ENCODE data around the gene COPE.
"Not testable (repeated sequence)": the region's sequence is repeated elsewhere in the genome, so short reads cannot be mapped to it uniquely, and the experiment has no call there.

The COPE gene

DNA sequence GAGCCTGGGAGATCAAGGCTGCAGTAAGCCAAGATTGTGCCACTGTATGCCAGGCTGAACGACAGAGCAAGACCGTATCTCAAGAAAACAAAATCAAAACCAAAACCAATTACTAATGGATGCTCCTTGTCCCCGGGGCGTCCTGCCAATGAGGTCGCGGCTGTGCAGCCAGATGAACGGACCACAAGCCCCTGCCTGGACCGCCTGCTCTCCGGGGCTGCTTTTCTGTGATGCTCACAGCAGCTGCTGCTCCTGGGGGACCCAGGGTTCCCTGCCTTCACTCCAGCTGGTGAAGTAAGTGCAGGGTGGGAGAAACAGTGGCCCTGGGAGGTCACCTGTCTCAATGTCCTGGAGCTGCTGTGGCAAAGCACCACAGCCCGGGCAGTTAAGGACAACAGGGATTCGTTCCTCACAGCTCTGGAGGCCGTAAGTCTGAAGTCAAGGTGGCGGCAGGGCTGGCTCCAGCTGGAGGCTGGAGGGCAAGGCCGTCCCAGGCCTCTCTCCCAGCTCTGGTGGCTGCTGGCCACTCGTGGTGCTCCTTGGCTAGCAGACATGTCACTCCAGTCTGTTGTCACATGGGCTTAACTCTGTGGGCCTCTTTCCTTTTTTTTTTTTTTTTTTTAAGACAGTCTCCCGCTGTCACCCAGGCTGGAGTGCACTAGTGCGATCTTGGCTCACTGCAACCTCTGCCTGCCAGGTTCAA lies 10.1 kb downstream of the COPE start:
- DNase-seq (ENCODE audit: low read depth, low spot score) = no peak

DNA sequence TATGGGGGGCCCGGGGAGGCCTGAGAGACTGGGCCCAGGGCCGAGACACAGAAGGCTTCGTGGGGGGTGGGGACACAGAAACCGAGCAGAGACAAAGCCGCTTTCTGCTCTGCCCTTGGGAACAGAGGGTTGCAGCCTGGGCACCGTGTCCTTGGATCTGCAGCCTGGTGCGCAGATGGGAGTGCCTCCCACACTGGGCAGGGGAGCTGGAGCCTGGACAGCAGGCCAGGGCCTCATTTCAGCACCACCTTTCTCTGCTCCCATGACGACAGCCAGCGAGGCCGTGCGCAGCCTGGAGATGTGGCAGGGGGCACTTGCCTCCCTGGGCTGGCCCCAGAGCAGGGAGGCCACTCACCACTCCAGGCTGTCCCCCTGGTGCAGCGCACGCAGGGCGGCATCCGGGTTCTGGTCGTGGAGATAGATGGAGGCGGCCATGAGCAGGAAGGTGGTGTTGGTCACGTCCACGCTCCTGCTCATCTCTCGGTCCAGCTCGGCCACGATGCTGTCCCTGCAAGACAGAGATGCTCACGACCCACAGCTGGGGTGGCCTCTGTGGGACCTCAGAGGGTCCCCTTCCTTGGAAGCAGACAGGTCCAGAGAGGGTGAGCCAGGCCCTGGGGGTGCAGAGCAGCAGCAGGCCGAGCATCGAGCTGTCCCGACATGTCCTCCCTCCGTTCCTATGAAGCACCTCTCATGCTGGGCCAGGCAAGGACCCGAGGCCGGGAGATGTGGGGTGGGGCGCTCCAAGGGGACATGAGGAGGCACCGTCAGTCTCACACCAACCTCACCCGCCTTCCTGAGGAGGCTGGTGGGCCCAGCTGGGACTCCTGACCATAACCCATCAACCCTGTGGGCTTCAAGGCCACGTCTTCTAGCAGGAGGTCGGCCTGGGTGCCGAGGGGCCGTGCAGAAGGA lies 12.3 kb downstream of the COPE start:
- DNase-seq (ENCODE audit: low read depth, low spot score) = no peak

DNA sequence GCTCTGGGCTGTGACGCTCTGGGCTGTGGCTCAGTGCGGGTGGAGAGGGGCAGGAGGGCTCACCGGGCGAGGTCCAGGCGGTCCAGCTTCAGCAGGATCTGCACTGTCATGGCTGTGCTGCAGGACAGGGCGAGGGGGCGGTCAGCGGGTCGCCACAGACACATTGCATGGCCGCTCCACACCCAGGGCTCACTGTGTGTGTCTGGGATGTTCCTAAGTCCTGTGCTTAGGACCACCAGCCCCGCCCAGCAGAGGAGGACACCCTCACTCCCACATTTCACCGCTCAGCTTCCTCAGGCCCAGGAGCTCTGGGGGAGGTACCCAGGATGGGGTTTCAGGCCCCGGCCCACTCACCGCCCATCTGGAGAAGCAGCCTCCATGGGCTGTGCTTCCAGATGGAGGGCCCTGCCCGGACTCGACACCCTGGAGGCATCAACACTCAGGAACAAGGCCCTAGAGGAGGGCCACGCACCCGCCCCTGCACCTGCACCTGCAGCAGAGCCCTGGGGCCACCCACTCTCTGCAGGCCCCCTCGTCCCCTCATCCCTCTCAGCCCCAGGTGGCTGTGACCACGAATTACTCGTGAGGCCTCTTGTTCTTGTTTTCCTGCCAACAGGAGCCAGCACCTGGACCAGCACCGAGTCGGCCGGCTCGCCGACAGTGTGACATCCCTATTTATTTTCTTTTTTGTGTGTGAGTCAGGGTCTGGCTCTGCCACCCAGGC lies 13.5 kb downstream of the COPE start:
- DNase-seq (ENCODE audit: low read depth, low spot score) = no peak

DNA sequence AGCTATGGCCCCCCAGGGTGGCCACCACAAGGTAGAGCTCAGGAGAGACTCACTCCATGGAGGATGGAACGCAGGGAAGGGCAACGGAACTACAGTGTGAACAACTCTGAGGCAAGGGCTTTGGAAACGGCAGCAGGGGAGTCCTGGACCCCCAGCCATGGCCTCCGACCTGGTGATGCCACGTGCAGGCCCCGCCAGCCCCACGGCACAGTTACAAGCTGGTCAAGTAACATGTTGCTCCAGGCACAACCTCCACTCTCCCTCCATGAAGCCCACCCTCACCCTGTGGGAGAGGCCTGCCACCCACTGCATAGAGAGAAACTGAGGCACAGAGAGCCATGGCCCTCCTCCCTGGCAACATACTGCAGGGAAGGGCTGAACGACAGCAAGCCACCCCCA lies 14.1 kb downstream of the COPE start:
- DNase-seq (ENCODE audit: low read depth, low spot score) = no peak

DNA sequence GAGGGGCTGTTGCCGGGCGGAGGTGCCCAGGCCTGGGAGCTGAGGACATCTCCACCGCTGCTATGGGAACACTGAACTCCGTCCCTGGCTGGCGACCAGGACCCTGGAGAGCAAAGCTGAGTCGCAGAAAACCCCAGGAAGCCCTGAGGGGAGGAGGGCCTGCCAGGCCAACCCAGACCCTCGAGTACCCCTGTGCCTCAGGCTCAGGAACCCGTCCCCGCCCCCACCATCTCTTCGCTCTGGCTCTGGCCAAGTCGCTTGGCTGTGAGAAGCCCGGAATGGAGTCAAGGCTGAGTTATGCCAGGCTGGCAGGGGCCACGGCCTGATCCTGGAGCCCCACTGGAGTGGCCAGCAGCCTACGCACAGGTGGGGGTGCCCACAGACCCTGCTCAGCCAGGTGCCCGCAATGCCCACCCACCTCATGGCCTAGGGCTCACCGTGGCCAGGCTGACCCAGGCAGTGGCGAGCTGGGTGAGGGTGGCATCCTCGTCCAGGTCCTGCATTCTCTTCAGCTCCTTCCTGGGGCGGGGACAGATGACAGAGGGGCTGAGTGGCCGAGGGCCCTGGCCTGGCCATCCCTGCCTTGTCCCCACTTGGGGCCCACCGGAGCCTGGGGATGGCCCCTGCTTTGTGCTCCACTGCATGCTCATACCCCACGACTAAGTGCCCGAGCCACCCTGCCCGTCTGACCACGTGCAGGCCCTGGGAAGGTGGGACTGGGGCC lies 14.7 kb downstream of the COPE start:
- no peak for DNase-seq (ENCODE audit: low read depth, low spot score)

DNA sequence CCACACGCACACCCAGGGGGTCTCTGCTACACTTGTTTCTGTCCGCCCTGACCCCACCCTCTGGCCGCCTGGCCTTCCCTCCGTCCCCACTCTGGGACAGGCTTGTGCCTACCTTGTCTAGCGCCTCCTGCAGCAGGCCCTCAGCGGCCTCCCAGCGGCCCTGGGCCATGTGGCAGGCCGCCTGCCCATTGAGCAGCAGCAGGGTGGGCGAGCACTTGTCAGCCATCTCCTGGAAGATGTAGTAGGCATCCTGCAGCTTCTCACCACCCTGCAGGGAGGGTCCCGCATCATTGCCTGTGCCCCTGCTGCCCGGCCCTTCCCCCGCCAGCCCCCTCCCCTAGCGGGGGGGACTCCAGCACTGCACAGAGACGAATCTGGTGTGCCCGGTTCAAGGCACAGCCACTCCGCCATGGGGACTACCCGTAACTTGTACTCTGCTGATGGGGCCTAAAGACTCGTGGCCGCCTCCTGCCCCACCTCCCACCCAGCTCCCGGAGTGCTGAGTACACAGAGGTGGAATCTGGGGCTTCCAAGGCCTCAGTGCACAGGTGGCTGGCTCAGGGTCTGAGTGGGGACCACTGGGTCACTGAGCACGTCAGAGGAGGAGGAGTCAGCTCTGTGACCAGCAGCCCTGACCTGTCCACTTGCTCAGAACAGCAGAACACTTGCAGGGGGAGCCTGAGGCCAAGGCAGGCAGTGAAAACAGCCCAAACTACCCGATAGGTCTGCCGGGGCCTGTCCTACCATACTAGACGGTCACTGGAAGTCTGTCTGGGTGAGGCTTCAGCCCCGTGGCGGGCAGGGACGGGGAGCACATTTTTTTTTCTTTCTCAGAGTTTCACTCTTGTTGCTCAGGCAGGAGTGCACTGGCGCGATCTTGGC lies 15.8 kb downstream of the COPE start:
- DNase-seq (ENCODE audit: low read depth, low spot score) = no peak

DNA sequence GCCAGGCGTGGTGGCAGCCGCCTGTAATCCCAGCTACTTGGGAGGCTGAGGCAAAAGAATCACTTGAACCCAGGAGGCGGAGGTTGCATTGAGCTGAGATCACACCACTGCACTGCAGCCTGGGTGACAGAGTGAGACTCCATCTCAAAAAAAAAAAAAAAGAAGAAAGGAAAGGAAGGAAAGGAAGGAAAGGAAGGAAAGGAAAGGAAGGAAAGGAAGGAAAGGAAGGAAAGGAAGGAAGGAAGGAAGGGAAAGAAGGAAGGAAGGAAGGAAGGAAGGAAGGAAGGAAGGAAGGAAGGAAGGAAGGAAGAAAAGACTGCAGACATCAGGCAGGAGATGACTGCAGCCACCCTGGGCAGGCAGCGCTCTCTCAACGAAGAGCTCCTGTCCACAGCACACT lies 16.7 kb downstream of the COPE start:
- not testable (repeated sequence) for DNase-seq (ENCODE audit: low read depth, low spot score)

DNA sequence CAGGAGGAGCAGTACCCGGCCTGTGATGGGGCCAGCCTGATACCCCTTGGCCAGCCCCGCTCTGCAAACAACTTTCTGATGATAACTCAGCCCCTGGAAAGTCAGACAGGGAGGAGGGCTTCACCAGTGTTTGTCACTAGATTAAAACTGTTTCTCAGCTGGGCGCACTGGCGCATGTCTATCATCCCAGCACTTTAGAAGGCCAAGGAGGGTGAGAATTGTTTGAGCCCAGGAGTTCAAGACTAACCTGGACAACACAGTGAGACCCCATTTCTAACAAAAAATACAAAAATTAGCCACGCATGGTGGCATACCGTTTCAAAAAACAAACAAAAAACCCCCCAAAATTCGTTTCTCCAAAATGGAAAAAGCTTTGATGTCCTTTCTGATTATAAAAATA lies 17.7 kb downstream of the COPE start:
- DNase-seq (ENCODE audit: low read depth, low spot score) = no peak

DNA sequence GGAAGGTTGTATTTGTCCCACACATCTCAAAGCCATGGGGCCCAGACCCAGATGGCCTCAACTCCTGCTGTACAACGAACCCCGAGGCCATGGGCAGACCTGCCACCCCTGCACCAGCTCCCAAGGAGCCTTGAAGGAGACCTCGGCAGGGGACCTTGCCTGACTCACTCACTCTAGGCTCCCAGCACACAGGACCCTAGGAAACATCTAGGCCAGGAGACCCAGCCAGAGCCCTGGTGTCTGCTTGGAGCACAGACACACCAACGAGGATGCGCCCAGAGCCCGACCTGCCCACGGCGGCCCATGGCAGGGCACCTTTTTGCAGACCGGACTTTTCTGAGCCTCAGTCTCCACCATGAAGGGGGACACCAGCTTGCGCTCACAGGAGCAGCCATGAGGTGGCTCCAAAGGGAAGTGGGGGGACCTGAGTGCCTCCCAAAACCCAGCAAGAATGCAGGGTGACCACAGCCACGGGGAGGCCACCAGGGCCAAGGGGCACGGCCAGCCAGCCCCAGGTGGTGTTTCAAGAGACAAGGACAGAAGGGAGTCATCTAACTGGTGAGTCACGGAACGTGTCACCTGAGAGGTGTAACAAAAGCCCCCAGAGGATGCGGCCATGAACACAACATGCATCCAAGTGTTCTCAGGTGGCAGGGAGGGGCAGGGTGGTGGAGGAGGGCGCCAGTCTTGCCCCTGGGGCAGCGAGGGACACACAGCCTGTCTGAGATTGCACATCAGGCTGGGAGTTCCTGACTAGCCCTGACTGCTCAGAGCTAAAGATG lies 18.3 kb downstream of the COPE start:
- DNase-seq (ENCODE audit: low read depth, low spot score) = no peak

DNA sequence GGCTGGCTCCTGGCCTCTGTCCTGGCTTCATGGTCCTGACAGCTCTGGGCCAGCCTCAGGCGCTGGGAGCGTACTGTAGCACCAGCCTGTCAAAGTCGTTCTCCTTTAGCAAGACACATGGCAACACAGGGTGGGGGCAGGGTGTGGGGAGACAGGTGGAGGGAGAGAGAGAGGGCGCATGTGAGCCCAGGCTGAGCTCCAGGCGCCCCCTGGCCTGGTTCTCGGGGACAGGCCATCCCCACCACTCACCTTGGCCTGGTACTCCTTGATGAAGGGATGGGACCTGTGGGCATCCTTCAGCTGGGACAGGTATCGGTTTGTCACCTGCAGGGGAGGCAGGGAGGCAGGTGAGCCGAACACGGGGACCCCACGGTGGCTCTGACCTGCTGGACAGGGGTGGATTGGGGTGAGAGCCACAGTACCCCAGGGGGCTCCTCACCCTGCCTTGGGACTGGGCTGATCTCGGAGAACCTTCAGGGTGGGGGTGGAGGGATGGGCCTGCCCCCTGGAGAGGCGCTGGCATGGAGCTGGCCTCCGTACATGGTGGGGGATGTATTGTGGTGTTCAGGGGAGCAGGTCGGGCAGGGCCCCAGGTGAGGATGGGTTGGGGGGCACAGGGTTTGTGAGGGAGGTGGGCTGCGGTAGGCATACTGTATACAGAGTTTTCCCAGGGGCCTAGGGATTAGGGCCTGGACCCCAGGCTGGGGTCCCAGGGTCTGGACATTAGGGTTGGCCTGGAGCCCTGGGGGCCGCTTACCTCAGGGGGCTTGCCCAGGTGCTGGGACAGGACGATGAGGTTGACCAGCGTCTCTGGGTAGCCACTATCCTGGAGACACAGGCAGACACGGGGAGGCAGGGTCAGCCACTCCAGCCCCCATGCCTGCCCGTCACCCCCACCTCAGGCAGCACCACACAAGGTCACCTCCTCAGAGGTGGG lies 19.3 kb downstream of the COPE start:
- no peak for DNase-seq (ENCODE audit: low read depth, low spot score)

DNA sequence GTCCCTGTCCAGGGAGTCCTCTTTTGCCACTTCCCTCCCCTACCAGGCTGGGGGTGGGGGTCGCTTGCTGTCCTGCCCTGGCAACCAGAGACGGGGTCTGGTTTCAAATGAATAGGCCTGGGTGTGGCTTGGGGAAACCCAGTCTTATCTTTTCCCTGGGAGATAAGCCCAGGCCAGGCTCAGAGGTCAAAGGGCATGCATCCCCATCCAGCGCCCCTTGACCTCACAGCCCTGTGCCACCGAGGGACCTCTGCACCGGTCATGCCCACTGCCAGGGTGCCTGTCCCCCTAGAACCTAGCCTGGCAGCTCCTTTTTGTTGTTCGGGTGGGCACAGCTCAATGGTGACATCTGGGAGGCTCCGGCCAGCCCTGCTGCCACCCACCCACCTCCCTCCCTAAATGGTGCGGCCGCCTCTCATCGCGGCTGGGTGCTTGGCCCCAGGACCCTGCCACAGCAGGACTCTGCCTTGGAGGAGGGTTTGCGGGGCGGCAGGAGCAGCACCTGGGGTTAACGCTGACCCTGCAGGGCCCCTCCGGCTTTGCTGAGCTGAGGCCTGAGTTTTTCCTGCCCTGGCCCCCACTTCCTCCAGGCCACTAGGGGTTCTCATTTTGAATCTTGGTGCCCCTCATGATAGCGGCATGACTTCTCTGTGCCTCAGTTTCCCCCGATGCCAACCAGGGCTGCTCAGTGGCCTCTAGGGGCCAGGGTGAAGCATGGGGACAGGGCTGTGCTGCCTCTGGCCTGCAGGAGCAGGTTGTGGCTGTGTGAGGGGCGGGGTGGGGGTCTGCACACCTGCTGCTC lies 20.4 kb downstream of the COPE start:
- DNase-seq (ENCODE audit: low read depth, low spot score) = no peak

DNA sequence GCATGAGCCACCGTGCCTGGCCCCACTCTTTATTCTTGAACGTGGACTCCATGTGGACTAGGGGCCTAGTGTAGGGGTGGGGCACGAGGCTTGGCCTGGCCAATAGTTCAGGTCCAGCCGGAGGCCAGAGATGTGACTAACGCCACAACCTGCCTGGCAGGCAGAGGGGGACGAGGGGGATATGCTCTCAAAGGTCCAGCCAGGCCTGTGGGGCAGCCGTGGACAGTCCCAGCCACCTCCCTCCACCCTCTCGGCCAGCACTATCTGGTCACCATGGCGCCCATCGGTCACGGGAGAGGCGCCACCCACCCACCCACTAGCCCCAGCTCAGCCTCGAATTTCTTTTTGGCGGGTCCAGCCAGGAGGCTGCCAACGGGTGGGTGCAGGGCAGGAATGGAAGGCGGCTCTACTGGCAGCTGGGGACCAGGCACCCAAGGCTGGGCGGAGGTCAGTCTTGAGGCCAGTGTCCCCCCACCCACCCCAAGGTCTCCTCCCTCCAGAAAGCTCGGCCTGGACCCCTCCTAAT lies 21.0 kb downstream of the COPE start:
- peak; percentile 30 for DNase-seq (ENCODE audit: low read depth, low spot score)

DNA sequence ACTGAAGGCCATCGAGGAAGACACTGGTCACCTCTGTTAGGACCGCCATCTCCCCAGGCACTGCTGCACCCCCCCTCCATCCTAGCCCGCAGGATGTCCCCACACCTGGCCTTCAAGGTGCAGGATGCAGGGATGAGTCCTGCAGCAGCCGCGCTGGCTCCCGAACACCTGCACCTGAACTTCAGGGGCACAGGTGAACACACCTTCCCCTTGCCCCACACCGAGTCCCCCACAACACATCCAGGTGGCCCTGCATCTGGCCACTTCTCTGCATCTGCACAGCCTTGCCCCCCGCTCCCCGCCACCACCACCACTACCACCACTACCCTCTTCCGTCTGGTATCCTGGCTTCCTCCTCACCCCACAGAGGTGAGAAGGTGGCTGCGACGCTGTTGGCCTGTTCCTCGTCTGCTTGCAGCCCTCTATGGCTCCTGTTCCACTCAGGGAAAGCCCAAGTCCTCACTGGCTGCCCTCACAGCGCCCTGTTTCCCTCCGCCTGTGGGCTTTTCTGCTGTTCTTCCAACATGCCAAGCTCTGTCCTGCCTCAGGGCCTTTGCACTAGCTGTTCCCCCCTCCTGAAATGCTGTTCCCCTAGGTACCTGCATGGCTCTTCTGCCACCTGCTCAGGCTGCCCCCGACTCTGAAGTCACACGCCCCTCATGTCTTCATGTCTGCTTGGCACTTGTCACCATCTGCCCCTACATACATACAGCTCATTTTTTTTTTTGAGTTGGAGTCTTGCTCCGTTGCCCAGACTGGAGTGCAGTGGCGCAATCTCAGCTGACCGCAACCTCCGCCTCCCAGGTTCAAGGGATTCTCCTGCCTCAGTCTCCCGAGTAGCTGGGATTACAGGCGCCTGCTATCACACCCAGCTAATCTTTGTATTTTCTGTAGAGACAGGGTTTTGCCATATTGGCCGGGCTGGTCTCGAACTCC lies 21.8 kb downstream of the COPE start:
- no peak for DNase-seq (ENCODE audit: low read depth, low spot score)

DNA sequence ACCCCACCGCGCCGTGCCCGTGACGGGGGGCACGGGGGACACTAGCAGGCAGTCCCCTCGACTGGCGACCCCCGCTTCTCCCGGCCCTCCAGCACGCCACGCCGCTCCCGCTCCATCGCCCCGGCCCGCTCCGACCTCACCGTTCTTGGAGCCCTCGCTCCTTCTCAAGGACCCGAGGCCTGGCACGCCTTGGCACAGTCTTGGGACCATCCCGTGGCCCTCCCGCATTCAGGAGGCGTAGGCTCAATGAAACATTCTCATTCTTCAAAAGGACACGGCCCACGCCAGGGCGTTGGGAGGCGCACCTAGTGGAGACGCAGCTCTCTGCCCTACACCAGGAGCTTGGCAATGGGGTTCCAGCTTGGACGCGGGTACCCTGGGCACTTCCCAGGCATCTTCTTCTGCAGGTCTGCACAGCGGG lies 22.8 kb downstream of the COPE start:
- peak; percentile 36 for DNase-seq (ENCODE audit: low read depth, low spot score)

DNA sequence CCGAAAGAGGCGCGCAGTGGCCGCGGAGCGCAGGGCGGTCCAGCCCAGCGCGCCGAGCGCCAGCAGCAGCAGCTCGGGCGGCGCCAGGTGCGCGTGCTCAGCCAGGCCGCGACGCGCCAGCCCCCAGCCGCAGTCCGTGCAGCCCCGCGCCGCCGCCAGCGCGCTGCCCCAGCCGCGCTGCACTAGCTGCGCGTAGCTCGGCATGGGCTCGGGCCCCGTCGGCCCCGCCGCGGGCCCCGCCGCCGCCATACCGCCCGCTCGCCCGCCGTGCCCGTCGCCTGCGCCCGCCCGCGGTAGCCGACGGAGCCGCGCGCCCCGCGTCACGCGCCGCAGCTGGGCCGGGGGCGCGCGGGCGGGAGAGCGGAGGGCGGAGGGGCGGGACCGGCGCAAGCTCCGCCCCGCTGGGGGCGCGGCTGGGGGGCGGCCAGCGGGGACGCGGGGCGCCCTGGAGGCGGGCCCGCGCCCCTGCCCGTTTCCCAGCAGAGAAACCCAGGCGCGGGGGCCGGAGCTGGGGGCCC lies 23.3 kb downstream of the COPE start, which contains the start of gene CERS1:
CERS1 (minus strand) TSS at position 335 of the 518 bp plus-strand sequence; CDS start at position 249, 86 bp downstream.
- DNase-seq (ENCODE audit: low read depth, low spot score) = peak; percentile 72
